Measurements from ENCODE around the gene USP9X. TPM values are rescaled to one million over a fixed set of nuclear protein-coding genes. Genes with fewer than 3 reads are reported as not detected.

USP9X gene
- total RNA-seq, 3 donors from 2014 or later = 99.0 to 124 (median 112) TPM

DNA sequence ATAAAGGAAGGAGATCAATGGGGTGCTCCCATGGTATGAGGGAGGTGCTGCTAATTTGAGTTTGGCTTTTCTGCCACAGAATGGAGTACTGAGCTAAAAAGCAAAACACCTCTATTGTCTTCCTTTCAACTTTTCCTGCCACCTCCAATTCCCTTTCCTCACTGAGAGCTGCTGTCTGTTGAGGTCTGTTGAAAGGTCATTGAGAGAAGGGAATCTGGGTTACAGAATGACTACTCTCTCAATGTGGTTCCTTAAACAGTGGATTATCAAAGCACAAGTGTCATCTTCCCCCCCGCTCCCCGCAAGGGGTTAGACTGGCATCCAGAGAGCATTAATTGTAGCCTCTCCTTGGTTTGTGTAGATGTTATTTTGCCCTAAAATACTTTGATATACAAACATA, 10.7 kb downstream of the USP9X start:
- H3K4me1 ChIP-seq = peaks cover 0 to 4% of the 10 kb centered on the region in 2 donors
- intact Hi-C loops (cut with DNase I; ENCODE audit: low total_unique reads) = no loop called here

GRCh38 chrX:41096339-41096955, 11.2 kb downstream of the USP9X start:
- Histone ChIP-seq H3K36me3 (no peaks in the 10 kb centered on the region), H3K27me3 (peaks cover 0 to 9% of the 10 kb centered on the region in 2 donors), H3K9me3 (no peaks in the 10 kb centered on the region), H3K4me1 (peaks cover 0 to 4% of the 10 kb centered on the region in 2 donors), H3K27ac (no peak overlapping the region), H3K4me3 (no peak overlapping the region)
- intact Hi-C loops (cut with DNase I; ENCODE audit: low total_unique reads) = no loop called here
- no peak for DNase-seq (ENCODE audit: low spot score in 2 of 2)
- no peak for TF ChIP-seq POLR2AphosphoS5 (IDR thresholded peaks at IDR 0.05)

More for the DNA sequence above, 10.7 kb downstream of the USP9X start:
- H3K9me3 ChIP-seq = no peaks in the 10 kb centered on the region
- peaks cover 0 to 13% of the 10 kb centered on the region in 2 donors for H3K27me3 ChIP-seq
- DNase-seq (ENCODE audit: low spot score in 2 of 2) = no peak
- no peak overlapping the region for H3K27ac ChIP-seq
- H3K36me3 ChIP-seq = no peaks in the 10 kb centered on the region
- TF ChIP-seq POLR2AphosphoS5 (IDR thresholded peaks at IDR 0.05) (no peak), POLR2A (IDR thresholded peaks at IDR 0.05) (no peak), CTCF (IDR thresholded peaks at IDR 0.05) (no peak)
- no peak overlapping the region for H3K4me3 ChIP-seq

GRCh38 chrX:41097326-41097725, 12.1 kb downstream of the USP9X start:
- peaks cover 0 to 9% of the 10 kb centered on the region in 2 donors for H3K27me3 ChIP-seq
- TF ChIP-seq POLR2AphosphoS5 (IDR thresholded peaks at IDR 0.05) (no peak), POLR2A (IDR thresholded peaks at IDR 0.05) (no peak), CTCF (IDR thresholded peaks at IDR 0.05) (no peak)
- DNase-seq (ENCODE audit: low spot score in 2 of 2) = no peak
- no peaks in the 10 kb centered on the region for H3K9me3 ChIP-seq
- H3K4me3 ChIP-seq = no peak overlapping the region
- no peak overlapping the region for H3K27ac ChIP-seq
- intact Hi-C loops (cut with DNase I; ENCODE audit: low total_unique reads) = no loop called here
- H3K36me3 ChIP-seq = no peaks in the 10 kb centered on the region
- peaks cover 0 to 4% of the 10 kb centered on the region in 2 donors for H3K4me1 ChIP-seq

GRCh38 chrX:41100200-41100599, 15.0 kb downstream of the USP9X start:
- Histone ChIP-seq H3K27me3 (peaks cover 0 to 4% of the 10 kb centered on the region in 2 donors), H3K9me3 (no peaks in the 10 kb centered on the region), H3K4me1 (peaks cover 0 to 4% of the 10 kb centered on the region in 2 donors), H3K36me3 (no peaks in the 10 kb centered on the region), H3K4me3 (no peak overlapping the region), H3K27ac (no peak overlapping the region)
- intact Hi-C loops (cut with DNase I; ENCODE audit: low total_unique reads) = no loop called here
- DNase-seq (ENCODE audit: low spot score in 2 of 2) = no peak
- no peak for TF ChIP-seq POLR2AphosphoS5 (IDR thresholded peaks at IDR 0.05)
- TF ChIP-seq POLR2A (IDR thresholded peaks at IDR 0.05) = no peak
- no peak for TF ChIP-seq CTCF (IDR thresholded peaks at IDR 0.05)

DNA sequence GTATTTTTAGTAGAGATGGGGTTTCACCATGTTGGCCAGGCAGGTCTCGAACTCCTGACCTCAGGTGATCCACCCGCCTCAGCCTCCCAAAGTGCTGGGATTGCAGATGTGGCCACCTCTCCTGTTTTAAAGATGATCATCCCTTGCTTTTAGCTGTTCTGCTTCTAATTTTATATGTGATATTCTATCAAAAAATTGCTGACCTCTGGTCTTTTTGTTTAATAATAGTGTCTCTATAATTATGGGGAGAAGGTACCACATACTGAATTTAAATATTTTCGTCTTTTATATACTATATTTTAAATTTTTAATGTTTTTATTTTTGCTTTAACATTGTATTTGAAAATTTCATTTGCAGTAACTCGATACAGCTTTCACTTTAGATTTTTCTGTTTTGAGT, 15.6 kb downstream of the USP9X start:
- Histone ChIP-seq H3K27me3 (no peaks in the 10 kb centered on the region), H3K36me3 (no peaks in the 10 kb centered on the region), H3K27ac (no peak overlapping the region), H3K4me1 (peaks cover 0 to 4% of the 10 kb centered on the region in 2 donors), H3K4me3 (no peak overlapping the region), H3K9me3 (no peaks in the 10 kb centered on the region)
- no peak for TF ChIP-seq POLR2A (IDR thresholded peaks at IDR 0.05)
- TF ChIP-seq POLR2AphosphoS5 (IDR thresholded peaks at IDR 0.05) = no peak
- no peak for TF ChIP-seq CTCF (IDR thresholded peaks at IDR 0.05)
- intact Hi-C loops (cut with DNase I; ENCODE audit: low total_unique reads) = no loop called here
- DNase-seq (ENCODE audit: low spot score in 2 of 2) = no peak

Measured in breast epithelium (tissue), 4 donors.